Coronary artery (tissue), 2 donors: ENCODE data around the gene ZNF132.
"Not testable (repeated sequence)": the region's sequence is repeated elsewhere in the genome, so short reads cannot be mapped to it uniquely, and the experiment has no call there.

Source experiments
- DNase-seq: peaks from one replicate; pipeline ENCODE4 v3.0.0-alpha.2; 2017; ENCODE audit warnings: low spot score
- H3K27ac ChIP-seq, 2 donors: fragments of 200-600 bp; sonication (generic); one replicate each; pipeline ENCODE4 v1.5.1; 2016 to 2019
- H3K4me3 ChIP-seq: fragments of 200-600 bp; sonication (generic); 2 replicates; pipeline ENCODE4 v1.5.1; 2016; ENCODE audit warnings: mild to moderate bottlenecking, moderate library complexity
- CTCF ChIP-seq: fragments of 200-600 bp; sonication (generic); IDR thresholded peaks from one replicate; pipeline ENCODE4 v1.5.1; 2019; ENCODE audit warnings: antibody characterized with exemption

Gene ZNF132

GRCh38 chr19:58451358-58452101, 11.6 kb upstream of the ZNF132 start, which contains the start of gene ZNF324B:
TSS of gene ZNF324B (plus strand) at chr19:58451622. CDS start at chr19:58453702, 2,080 bp downstream.
- peak; percentile 98 for DNase-seq
- H3K27ac ChIP-seq: peak within 1 kb of the TSS in 1 of 2 donors; percentile 82
- peak within 1 kb of the TSS; percentile 97 for H3K4me3 ChIP-seq
- TF ChIP-seq CTCF: no peak

GRCh38 chr19:58450856-58451357, 11.0 kb upstream of the ZNF132 start:
- H3K27ac ChIP-seq: no peak overlapping the region
- no peak for TF ChIP-seq CTCF
- peak overlapping the region; percentile 97 for H3K4me3 ChIP-seq
- no peak for DNase-seq

GRCh38 chr19:58449980-58450379, 10.0 kb upstream of the ZNF132 start:
- not testable (repeated sequence) for DNase-seq, H3K4me3 ChIP-seq, H3K27ac ChIP-seq

GRCh38 chr19:58448860-58449259, 8.9 kb upstream of the ZNF132 start:
- H3K27ac ChIP-seq, H3K4me3 ChIP-seq, DNase-seq: not testable (repeated sequence)

- not testable (repeated sequence) for DNase-seq, H3K4me3 ChIP-seq, H3K27ac ChIP-seq
These were observed 3.0 kb upstream of the ZNF132 start for GRCh38 chr19:58442986-58443385.

GRCh38 chr19:58440556-58440955, 603 bp upstream of the ZNF132 start:
- no peak for DNase-seq
- Histone ChIP-seq H3K4me3 (peak overlapping the region; percentile 83), H3K27ac (peak overlapping the region; percentile 67 to 91)
- no peak for TF ChIP-seq CTCF

GRCh38 chr19:58434217-58434616, 5.7 kb downstream of the ZNF132 start:
- TF ChIP-seq CTCF: no peak
- no peak overlapping the region for H3K27ac ChIP-seq
- peak overlapping the region; percentile 44 for H3K4me3 ChIP-seq
- no peak for DNase-seq

GRCh38 chr19:58429745-58430144, 10.2 kb downstream of the ZNF132 start:
- no peak for TF ChIP-seq CTCF
- peak overlapping the region; percentile 25 for H3K4me3 ChIP-seq
- H3K27ac ChIP-seq: no peak overlapping the region
- no peak for DNase-seq
